HG02798 (cell line): ENCODE measurements around the gene APBA1.

Experiments
- ATAC-seq: cut with Tn5 transposase; IDR thresholded peaks from one replicate; pipeline ENCODE4 v1.9.1; 2021; ENCODE audit warnings: mild to moderate bottlenecking; ENCODE audit not compliant: unreplicated experiment, poor library complexity

Gene APBA1

DNA sequence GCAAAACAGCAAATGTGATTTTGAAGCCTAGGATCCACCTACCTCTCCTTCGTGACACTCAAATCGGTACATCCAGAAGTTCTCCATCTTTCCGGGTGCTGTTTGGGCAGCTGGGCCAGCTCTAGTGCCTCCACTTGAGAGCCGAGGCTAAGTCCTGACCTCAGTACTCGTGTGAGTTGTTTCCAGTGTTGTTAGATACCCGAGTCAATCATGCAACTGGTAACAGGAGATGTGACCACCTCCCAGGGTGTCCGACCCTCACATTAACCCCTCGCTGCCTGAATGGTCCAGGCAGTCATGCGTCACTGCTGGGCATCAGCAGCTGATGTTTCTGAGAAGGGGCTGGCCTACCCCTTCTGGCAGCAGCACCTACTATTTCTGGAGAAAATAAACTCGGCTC, 176.9 kb downstream of the APBA1 start:
- ATAC-seq: no peak

DNA sequence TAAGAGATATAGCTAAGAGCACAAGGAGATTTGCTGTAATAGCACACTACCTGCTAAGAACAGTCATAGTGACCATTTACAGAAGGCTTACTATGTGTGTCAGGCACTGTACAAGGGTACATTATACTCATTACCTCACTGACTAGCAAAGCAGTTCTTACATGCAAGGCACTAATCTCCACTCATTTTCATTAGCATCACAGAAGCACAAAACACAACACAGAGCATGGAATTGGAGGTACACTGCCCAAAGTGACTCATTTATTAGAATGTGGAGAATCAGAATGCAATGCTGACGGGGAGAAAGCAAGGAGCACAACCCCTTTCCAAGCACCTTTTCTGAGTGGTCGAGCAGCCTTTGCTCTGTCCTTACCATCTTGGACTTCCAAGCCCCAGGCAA, 177.4 kb downstream of the APBA1 start:
- ATAC-seq: no peak

DNA sequence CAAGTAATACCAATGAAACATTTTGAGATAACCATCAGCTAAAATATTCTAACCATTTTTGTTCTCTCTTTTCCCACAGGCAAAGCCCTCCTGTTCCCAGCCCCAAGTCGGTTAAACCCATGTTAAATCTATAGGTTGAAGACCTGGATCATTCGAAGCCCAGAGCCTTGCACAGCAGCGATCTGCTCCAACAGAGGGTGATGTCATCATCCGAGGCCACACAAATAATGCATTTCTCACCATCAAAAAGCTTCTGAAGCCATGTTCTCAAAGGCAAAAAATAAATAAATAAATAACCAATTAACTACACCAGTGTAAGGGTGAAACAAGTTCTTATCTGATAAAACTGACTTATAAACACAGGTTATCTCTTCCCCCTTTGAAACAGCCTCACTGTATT, 178.0 kb downstream of the APBA1 start:
- ATAC-seq: no peak

GRCh38 chr9:69486498-69486897, 185.7 kb downstream of the APBA1 start:
- no peak for ATAC-seq

- ATAC-seq: no peak
These were observed 186.7 kb downstream of the APBA1 start for GRCh38 chr9:69485466-69485865.

DNA sequence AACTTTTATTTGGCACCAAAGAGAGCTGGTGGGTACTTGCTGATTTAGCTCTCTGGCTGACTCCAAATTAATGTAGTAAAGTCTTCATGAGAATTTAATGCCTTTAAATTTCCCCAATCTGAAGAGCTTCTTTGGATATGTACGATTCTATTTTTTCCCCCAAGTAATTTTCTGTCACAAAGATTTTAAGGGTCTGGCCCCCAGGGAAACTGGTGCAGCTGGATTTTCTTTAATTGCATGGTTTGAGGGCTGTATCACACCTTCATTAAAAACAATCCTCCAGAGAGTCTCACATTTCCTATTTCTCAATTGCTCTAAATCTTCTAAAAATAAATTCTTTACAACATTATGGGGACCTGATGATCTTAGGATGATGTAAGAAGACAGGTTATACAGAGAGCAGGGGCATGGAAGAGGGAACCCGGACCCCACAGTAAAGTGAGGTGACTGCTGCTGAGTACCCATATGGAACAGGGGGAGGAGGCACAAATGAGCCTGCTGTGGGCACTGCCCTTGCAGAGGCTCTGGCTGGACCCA, 188.2 kb downstream of the APBA1 start:
- ATAC-seq: no peak

GRCh38 chr9:69476797-69477196, 195.4 kb downstream of the APBA1 start:
- no peak for ATAC-seq

- no peak for ATAC-seq
These were observed 196.2 kb downstream of the APBA1 start for GRCh38 chr9:69476016-69476415.

GRCh38 chr9:69474821-69475220, 197.3 kb downstream of the APBA1 start:
- no peak for ATAC-seq

GRCh38 chr9:69472101-69472620, 200.0 kb downstream of the APBA1 start:
- no peak for ATAC-seq

DNA sequence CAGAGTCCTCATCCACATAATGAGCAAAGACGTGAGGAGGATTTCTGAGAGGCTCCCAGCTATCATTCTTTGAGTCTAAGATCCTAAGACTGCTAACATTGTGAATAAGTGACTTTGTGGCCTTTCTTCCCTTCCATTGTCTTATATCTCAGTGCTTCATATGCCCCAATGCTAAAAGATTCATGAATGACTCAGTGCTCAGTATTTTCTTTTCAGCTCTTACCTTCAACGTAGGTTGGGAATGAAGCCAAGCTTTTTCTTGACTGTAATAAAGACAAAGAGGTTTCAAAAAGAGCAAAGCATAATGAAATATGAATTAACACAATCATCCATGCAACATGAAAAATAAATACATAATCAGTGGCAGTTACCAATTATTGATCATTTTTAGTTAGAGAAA, 200.7 kb downstream of the APBA1 start:
- ATAC-seq: no peak

GRCh38 chr9:69470186-69470977, 201.8 kb downstream of the APBA1 start:
- no peak for ATAC-seq

- no peak for ATAC-seq
These were observed 203.0 kb downstream of the APBA1 start for GRCh38 chr9:69469136-69469535.

DNA sequence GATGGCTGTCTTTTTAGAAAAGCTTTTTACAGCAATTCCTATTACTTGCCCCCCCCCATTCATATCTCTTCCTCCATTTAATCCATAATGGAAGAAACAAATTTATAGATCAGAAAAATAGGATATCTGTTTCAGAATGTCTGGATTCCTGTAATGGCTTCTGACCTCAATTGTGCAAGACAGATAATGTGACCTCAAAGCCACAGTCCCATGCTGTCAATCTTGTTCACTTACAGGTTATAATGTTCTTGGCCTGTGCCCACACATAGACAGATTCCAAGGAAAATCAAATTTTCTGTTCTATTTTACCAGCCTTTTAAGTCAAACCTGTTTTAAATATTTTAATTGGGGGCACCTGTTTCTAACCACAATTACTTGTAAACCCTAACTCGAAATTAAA, 203.8 kb downstream of the APBA1 start:
- no peak for ATAC-seq

DNA sequence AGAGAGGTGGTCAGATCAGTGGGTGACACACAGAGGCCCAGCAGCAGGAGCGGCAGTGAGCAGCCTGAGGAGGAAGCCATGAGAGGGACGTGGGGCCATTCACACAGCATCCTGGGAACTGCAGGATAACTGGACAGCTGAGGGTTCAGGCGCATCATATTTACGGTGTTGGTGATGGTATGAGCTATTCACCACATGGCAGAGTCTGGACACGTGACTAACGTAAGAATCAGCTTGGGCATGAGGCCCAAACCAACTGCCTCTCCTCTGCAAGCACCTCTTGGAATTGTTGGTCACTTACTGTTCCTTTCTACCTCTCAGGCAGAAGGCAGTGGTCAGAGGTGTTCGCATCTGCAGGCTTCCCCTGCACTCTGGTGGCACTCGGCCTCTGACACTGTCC, 206.0 kb downstream of the APBA1 start:
- no peak for ATAC-seq

GRCh38 chr9:69465473-69465872, 206.7 kb downstream of the APBA1 start:
- ATAC-seq: no peak

- ATAC-seq: no peak
These were observed 208.6 kb downstream of the APBA1 start for GRCh38 chr9:69463497-69464068.

GRCh38 chr9:69462394-69462793, 209.8 kb downstream of the APBA1 start:
- no peak for ATAC-seq

DNA sequence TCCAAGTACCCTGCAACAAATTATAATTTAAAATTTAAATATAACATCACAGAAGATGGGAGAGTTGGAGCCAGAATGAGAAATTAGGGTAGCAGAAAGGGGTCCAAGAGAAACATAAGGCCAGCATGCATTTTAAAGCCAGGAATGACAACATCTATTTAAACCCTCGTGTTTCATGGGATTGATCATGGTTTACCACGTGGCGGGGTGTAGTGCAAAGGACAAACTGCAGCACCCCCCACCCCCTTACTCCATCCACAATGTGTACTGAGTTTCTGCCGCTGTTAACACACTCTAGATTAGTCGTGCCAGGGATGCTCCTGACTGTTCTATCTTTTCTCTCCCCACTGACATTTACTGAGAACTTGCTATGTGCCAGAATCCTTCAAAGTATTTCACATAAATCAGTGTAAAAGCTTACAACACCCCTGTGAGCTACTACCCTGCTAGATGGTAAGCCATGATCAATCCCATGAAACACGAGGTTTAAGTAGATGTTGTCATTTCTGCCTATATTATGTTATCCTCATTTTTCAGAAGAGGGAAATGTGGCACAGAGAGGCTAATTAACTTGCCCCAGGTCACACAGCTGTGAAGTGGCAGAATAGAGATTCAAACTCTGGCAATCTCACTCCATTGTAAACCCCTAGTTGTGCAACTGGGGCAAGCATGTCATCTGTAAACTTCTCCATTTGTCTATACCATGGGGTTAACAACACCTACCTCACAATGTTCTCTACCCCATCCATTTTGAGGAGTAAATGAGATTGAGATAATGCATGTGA, 210.9 kb downstream of the APBA1 start:
- no peak for ATAC-seq

DNA sequence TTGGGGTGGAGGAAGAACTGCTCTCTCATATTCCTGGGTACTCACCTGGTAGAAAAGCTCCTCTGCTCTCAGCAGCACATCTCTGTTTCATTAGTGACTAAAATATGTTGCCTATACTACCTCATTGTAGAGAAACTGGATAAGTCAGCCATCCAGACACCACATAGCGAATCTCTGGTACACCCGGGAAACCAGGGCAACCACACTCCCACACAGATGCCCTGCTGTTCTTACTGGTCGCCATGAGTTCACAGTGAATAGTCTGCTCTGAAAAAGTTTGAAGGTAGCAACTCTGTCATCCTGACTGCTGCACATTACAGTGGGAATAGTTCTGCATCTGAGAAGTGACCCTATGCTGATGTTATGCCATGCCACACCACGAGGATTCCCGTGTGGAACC, 212.2 kb downstream of the APBA1 start:
- ATAC-seq: no peak

GRCh38 chr9:69458176-69458575, 214.0 kb downstream of the APBA1 start:
- ATAC-seq: no peak
